Keratinocyte (primary cell): ENCODE results near the gene PLA2G2D. TPM values are rescaled to one million over a fixed set of nuclear protein-coding genes. Genes with fewer than 3 reads are reported as not detected.

Experiments used
- DNase-seq: peaks from one replicate; pipeline ENCODE4 v3.0.0-alpha.2; 2011; ENCODE audit warnings: low read depth, missing footprints, low spot score
- FAIRE-seq: peaks from 2 replicates; lab custom pipeline; 2011; peaks lifted over from hg19 to GRCh38; lab: Jason Lieb, UNC
- H2AFZ ChIP-seq: 2 replicates; pipeline ENCODE4 v1.6.0; 2012; ENCODE audit warnings: low read length, control low read depth, inconsistent platforms; ENCODE audit not compliant: control insufficient read depth
- H3K27ac ChIP-seq: 2 replicates; pipeline ENCODE4 v1.5.1; 2011; ENCODE audit warnings: low read length; ENCODE audit not compliant: control insufficient read depth, insufficient read depth
- H3K27me3 ChIP-seq: 3 replicates; pipeline ENCODE4 v1.6.0; 2011; ENCODE audit warnings: low read length; ENCODE audit not compliant: control insufficient read depth, insufficient read depth; ENCODE audit errors: extremely low read depth
- H3K36me3 ChIP-seq, 2 experiments: 2 replicates in 1 of 2; 3 replicates in 1 of 2; pipeline ENCODE4 v1.5.1; 2011; ENCODE audit warnings: low read length in 2 of 2, mild to moderate bottlenecking in 1 of 2; ENCODE audit not compliant: control insufficient read depth in 2 of 2, insufficient read depth in 2 of 2; ENCODE audit errors: extremely low read depth in 1 of 2
- H3K4me1 ChIP-seq: 3 replicates; pipeline ENCODE4 v1.5.1; 2011; ENCODE audit warnings: low read length; ENCODE audit not compliant: control insufficient read depth, insufficient read depth; ENCODE audit errors: extremely low read depth
- H3K4me2 ChIP-seq: 3 replicates; pipeline ENCODE4 v1.6.0; 2011; ENCODE audit warnings: low read depth, low read length; ENCODE audit not compliant: control insufficient read depth, insufficient read depth; ENCODE audit errors: extremely low read depth
- H3K4me3 ChIP-seq, 3 experiments: fragments of 200-600 bp in 1 of 3; sonication (generic) in 1 of 3; 2 replicates in 2 of 3; 3 replicates in 1 of 3; pipeline ENCODE4 v1.5.1; 2011 to 2016; ENCODE audit warnings: low read length in 3 of 3, mild to moderate bottlenecking in 3 of 3, control low read depth in 2 of 3, inconsistent platforms in 1 of 3, low read depth in 1 of 3, mixed read lengths in 1 of 3, mixed run types in 1 of 3, moderate library complexity in 1 of 3; ENCODE audit not compliant: control insufficient read depth in 2 of 3, insufficient read depth in 2 of 3; ENCODE audit errors: extremely low read depth in 1 of 3
- H3K79me2 ChIP-seq: 2 replicates; pipeline ENCODE4 v1.6.0; 2012; ENCODE audit warnings: low read length; ENCODE audit not compliant: control insufficient read depth, insufficient read depth
- H3K9ac ChIP-seq: 3 replicates; pipeline ENCODE4 v1.6.0; 2011; ENCODE audit warnings: low read length; ENCODE audit not compliant: control insufficient read depth, insufficient read depth; ENCODE audit errors: extremely low read depth
- H3K9me1 ChIP-seq: 3 replicates; pipeline ENCODE4 v1.6.0; 2011; ENCODE audit warnings: low read length; ENCODE audit not compliant: control insufficient read depth, insufficient read depth; ENCODE audit errors: extremely low read depth
- H3K9me3 ChIP-seq: 2 replicates; pipeline ENCODE4 v1.5.1; 2012; ENCODE audit warnings: low read depth, low read length; ENCODE audit not compliant: control insufficient read depth
- H4K20me1 ChIP-seq: 3 replicates; pipeline ENCODE4 v1.6.0; 2011; ENCODE audit warnings: low read length; ENCODE audit not compliant: control insufficient read depth, insufficient read depth; ENCODE audit errors: extremely low read depth
- CTCF ChIP-seq, 3 experiments: IDR thresholded peaks in 1 of 3; conservative IDR thresholded peaks in 1 of 3; optimal IDR thresholded peaks in 1 of 3; 2 replicates in 2 of 3; 3 replicates in 1 of 3; pipeline versions ENCODE3 to v1.5.1; 2011; ENCODE audit warnings: low read length in 3 of 3, mild to moderate bottlenecking in 3 of 3, moderate library complexity in 2 of 3, control low read depth in 1 of 3, inconsistent platforms in 1 of 3; ENCODE audit not compliant: insufficient read depth in 2 of 3; ENCODE audit errors: extremely low read depth in 1 of 3
- EZH2 ChIP-seq: IDR thresholded peaks from one replicate; pipeline ENCODE4 v1.6.1; 2012; ENCODE audit warnings: inconsistent platforms, mild to moderate bottlenecking, low read length, moderate library complexity
- dilution Hi-C: fragments of 300-500 bp; cut with MboI; formaldehyde crosslinking; loops from one replicate; pipeline ENCODE4 v1.7.0; 2020; ENCODE audit warnings: low sequenced_read_pairs; ENCODE audit not compliant: extremely low pct_ligation_motif_present
- polyA plus RNA-seq, 5 experiments: library from polyadenylated mRNA; depleted of rRNA in 3 of 5; stranded (reverse) in 3 of 5; stranded (forward) in 1 of 5; unstranded in 1 of 5; fragments of >200 nt; gene quantifications; 1 replicate in 1 of 5; 2 replicates in 3 of 5; 3 replicates in 1 of 5; pipeline versions ENCODE4 v1.2.1 to v1.2.3, GENCODE V29; 2011 to 2012; ENCODE audit warnings: missing spikeins in 2 of 5, low read depth in 1 of 5, low replicate concordance in 1 of 5

Gene PLA2G2D
- polyA plus RNA-seq, 1 donor (not counting 4 experiments of a cell fraction or from before 2014, with no cell fraction given): not detected

DNA sequence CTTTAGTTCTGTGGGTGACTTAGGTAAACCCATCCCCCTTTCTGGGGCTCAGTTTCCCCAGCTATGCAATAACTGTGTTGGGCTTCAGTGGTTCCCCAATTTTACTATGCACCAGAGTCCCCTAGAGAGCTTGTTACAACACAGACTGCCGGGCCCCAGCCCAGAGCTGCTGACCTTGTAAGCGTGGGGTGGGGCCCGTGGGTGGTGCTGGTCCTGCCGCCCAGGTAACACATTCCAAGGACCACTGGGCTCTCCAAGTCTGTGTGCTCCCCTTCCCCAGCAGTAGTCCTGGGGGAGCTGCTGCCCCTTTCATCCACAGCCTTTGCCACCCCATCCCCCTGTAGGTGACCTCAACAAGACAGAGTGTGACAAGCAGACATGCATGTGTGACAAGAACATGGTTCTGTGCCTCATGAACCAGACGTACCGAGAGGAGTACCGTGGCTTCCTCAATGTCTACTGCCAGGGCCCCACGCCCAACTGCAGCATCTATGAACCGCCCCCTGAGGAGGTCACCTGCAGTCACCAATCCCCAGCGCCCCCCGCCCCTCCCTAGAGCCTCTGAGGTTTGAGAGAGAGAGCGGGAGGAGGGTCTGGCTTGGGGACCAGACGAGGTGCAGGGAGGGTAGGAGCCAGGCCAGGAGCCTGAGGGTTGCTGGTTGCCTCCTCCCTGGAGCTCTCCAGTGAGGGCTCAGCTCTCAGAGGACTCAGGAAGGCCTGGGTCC, 28.7 kb upstream of the PLA2G2D start:
- H3K9me1 ChIP-seq: no peaks in the 10 kb centered on the region
- H2AFZ ChIP-seq: no peak overlapping the region
- no peaks in the 10 kb centered on the region for H3K9me3 ChIP-seq
- H3K27ac ChIP-seq: no peak overlapping the region
- no peak overlapping the region for H3K4me2 ChIP-seq
- DNase-seq: no peak
- H3K4me3 ChIP-seq: no peak overlapping the region
- H3K27me3 ChIP-seq: no peaks in the 10 kb centered on the region
- no peak for FAIRE-seq
- peaks cover 8% of the 10 kb centered on the region for H3K4me1 ChIP-seq
- no peaks in the 10 kb centered on the region for H3K79me2 ChIP-seq
- no peaks in the 10 kb centered on the region for H3K36me3 ChIP-seq
- H3K9ac ChIP-seq: no peak overlapping the region
- no peaks in the 10 kb centered on the region for H4K20me1 ChIP-seq
- no peak for TF ChIP-seq CTCF (optimal IDR thresholded peaks at IDR 0.05 in 1 of 3, IDR thresholded peaks at IDR 0.05 in 1 of 3, conservative IDR thresholded peaks at IDR 0.05 in 1 of 3; ENCODE audit: extremely low read depth in 1 of 3, insufficient read depth in 2 of 3, low read length in 3 of 3)
- no peak for TF ChIP-seq EZH2
- dilution Hi-C loops: no loop called here

- no peaks in the 10 kb centered on the region for H4K20me1 ChIP-seq
- DNase-seq (no peak), FAIRE-seq (no peak)
- H3K27me3 ChIP-seq: no peaks in the 10 kb centered on the region
- no peak overlapping the region for H3K4me2 ChIP-seq
- H3K36me3 ChIP-seq: no peaks in the 10 kb centered on the region
- no peaks in the 10 kb centered on the region for H3K9me1 ChIP-seq
- H3K4me3 ChIP-seq: no peak overlapping the region
- TF ChIP-seq EZH2 (no peak), CTCF (optimal IDR thresholded peaks at IDR 0.05 in 1 of 3, IDR thresholded peaks at IDR 0.05 in 1 of 3, conservative IDR thresholded peaks at IDR 0.05 in 1 of 3; ENCODE audit: extremely low read depth in 1 of 3, insufficient read depth in 2 of 3, low read length in 3 of 3) (no peak)
- peaks cover 2% of the 10 kb centered on the region for H3K4me1 ChIP-seq
- H2AFZ ChIP-seq: no peak overlapping the region
- no peaks in the 10 kb centered on the region for H3K79me2 ChIP-seq
- dilution Hi-C loops: no loop called here
- no peak overlapping the region for H3K27ac ChIP-seq
- no peak overlapping the region for H3K9ac ChIP-seq
- H3K9me3 ChIP-seq: no peaks in the 10 kb centered on the region
Measured at GRCh38 chr1:20143734-20144565, 24.6 kb upstream of the PLA2G2D start.
